WTC11 (cell line): ENCODE results near the gene AQP1. TPM values are rescaled to one million over a fixed set of nuclear protein-coding genes. Genes with fewer than 3 reads are reported as not detected.

Experiments
- ATAC-seq: fragments of 200-7000 bp; cut with Tn5 transposase; 2 replicates; pipeline ENCODE4 v1.10.0; 2021; ENCODE audit warnings: mild to moderate bottlenecking, moderate library complexity
- CTCF ChIA-PET: fragments of 300-600 bp; sonication (Branson Sonifier 250); formaldehyde crosslinking; loops from one replicate; lab custom pipeline; 2021; ENCODE audit warnings: antibody characterized with exemption; lab: Charles Lee
- POLR2A ChIA-PET: fragments of 350-600 bp; sonication (Branson Sonifier 250); formaldehyde crosslinking; loops from one replicate; lab custom pipeline; 2021; ENCODE audit warnings: antibody characterized with exemption; lab: Charles Lee
- DNase-seq: peaks from one replicate; pipeline ENCODE4 v3.0.0; 2021; ENCODE audit warnings: low spot score
- H3K27ac Mint-ChIP-seq: 2 replicates; pipeline ENCODE4 v1.8.0; 2021; ENCODE audit warnings: mixed read lengths
- H3K27me3 Mint-ChIP-seq: 2 replicates; pipeline ENCODE4 v1.8.0; 2021; ENCODE audit warnings: low read depth, mild to moderate bottlenecking, moderate library complexity, mixed read lengths
- H3K36me3 Mint-ChIP-seq: 2 replicates; pipeline ENCODE4 v1.8.0; 2021; ENCODE audit warnings: mixed read lengths
- H3K4me1 Mint-ChIP-seq: 2 replicates; pipeline ENCODE4 v1.8.0; 2022; ENCODE audit warnings: mixed read lengths
- H3K4me3 Mint-ChIP-seq: 2 replicates; pipeline ENCODE4 v1.8.0; 2021; ENCODE audit warnings: mild to moderate bottlenecking, moderate library complexity, mixed read lengths
- H3K9me3 Mint-ChIP-seq: 2 replicates; pipeline ENCODE4 v1.8.0; 2021; ENCODE audit warnings: mixed read lengths
- ATF2 ChIP-seq: sonication (generic); formaldehyde crosslinking; IDR thresholded peaks from 2 replicates; pipeline ENCODE4 v1.8.1; 2022; ENCODE audit warnings: low read depth, missing genetic modification reagents, borderline replicate concordance
- ESRRA ChIP-seq: sonication (generic); formaldehyde crosslinking; IDR thresholded peaks from 2 replicates; pipeline ENCODE4 v1.8.1; 2022; ENCODE audit warnings: mild to moderate bottlenecking, missing genetic modification reagents, borderline replicate concordance
- FOXP1 ChIP-seq: sonication (generic); formaldehyde crosslinking; IDR thresholded peaks from 2 replicates; pipeline ENCODE4 v1.8.0; 2022; ENCODE audit warnings: missing genetic modification reagents, mild to moderate bottlenecking, moderate library complexity, borderline replicate concordance
- HMGXB4 ChIP-seq: sonication (generic); formaldehyde crosslinking; IDR thresholded peaks from 2 replicates; pipeline ENCODE4 v1.8.1; 2023; ENCODE audit warnings: mild to moderate bottlenecking, moderate library complexity, missing genetic modification reagents
- NFATC4 ChIP-seq: fragments of 250-450 bp; sonication (Bioruptor Pico); IDR thresholded peaks from 2 replicates; pipeline ENCODE4 v1.9.0; 2021; ENCODE audit warnings: mild to moderate bottlenecking
- NFE2L1 ChIP-seq: sonication (generic); formaldehyde crosslinking; IDR thresholded peaks from 2 replicates; pipeline ENCODE4 v1.8.1; 2023; ENCODE audit warnings: missing genetic modification reagents
- NR3C1 ChIP-seq: sonication (generic); formaldehyde crosslinking; conservative IDR thresholded peaks from 2 replicates; pipeline ENCODE4 v1.8.1; 2023; ENCODE audit warnings: low read depth, mild to moderate bottlenecking, missing genetic modification reagents
- TCF7 ChIP-seq: sonication (generic); formaldehyde crosslinking; IDR thresholded peaks from 2 replicates; pipeline ENCODE4 v1.8.0; 2022; ENCODE audit warnings: mild to moderate bottlenecking, low read depth, missing genetic modification reagents, moderate library complexity
- USF1 ChIP-seq: sonication (generic); formaldehyde crosslinking; IDR thresholded peaks from 2 replicates; pipeline ENCODE4 v1.8.0; 2022; ENCODE audit warnings: mild to moderate bottlenecking, missing genetic modification reagents
- ZBTB21 ChIP-seq: sonication (generic); formaldehyde crosslinking; IDR thresholded peaks from 2 replicates; pipeline ENCODE4 v1.8.1; 2023; ENCODE audit warnings: mild to moderate bottlenecking, missing genetic modification reagents, borderline replicate concordance
- ZBTB43 ChIP-seq: sonication (generic); formaldehyde crosslinking; IDR thresholded peaks from 2 replicates; pipeline ENCODE4 v1.8.1; 2023; ENCODE audit warnings: mild to moderate bottlenecking, missing genetic modification reagents
- ZNF121 ChIP-seq: sonication (generic); formaldehyde crosslinking; IDR thresholded peaks from 2 replicates; pipeline ENCODE4 v1.8.0; 2023; ENCODE audit warnings: missing genetic modification reagents
- ZNF138 ChIP-seq: sonication (generic); formaldehyde crosslinking; conservative IDR thresholded peaks from 2 replicates; pipeline ENCODE4 v1.8.1; 2022; ENCODE audit warnings: mild to moderate bottlenecking, moderate library complexity, missing genetic modification reagents
- ZNF232 ChIP-seq: sonication (generic); formaldehyde crosslinking; IDR thresholded peaks from 2 replicates; pipeline ENCODE4 v1.8.0; 2022; ENCODE audit warnings: mild to moderate bottlenecking, missing genetic modification reagents
- ZNF416 ChIP-seq: fragments of 250-450 bp; sonication (Bioruptor Pico); IDR thresholded peaks from 2 replicates; pipeline ENCODE4 v1.9.0; 2021; ENCODE audit warnings: mild to moderate bottlenecking, inconsistent platforms
- ZNF671 ChIP-seq: fragments of 250-450 bp; sonication (Bioruptor Pico); IDR thresholded peaks from 2 replicates; pipeline ENCODE4 v1.8.0; 2021; ENCODE audit warnings: mild to moderate bottlenecking
- total RNA-seq: library from RNA; stranded (reverse); gene quantifications from 3 replicates; pipeline ENCODE4 v1.2.3, GENCODE V29; 2021
- TF ChIP-seq, protein P1 (sequence below): fragments of 250-450 bp; sonication (Bioruptor Pico); IDR thresholded peaks from 2 replicates; pipeline ENCODE4 v1.9.0; 2021; ENCODE audit warnings: moderate library complexity, mild to moderate bottlenecking, inconsistent platforms, borderline replicate concordance
- TF ChIP-seq, protein P2 (sequence below): sonication (generic); formaldehyde crosslinking; IDR thresholded peaks from 2 replicates; pipeline ENCODE4 v1.8.0; 2022; ENCODE audit warnings: mild to moderate bottlenecking, missing genetic modification reagents
- TF ChIP-seq, protein P3 (sequence below): sonication (generic); formaldehyde crosslinking; IDR thresholded peaks from 2 replicates; pipeline ENCODE4 v1.8.1; 2023; ENCODE audit warnings: mild to moderate bottlenecking, missing genetic modification reagents, borderline replicate concordance
- TF ChIP-seq, protein P4 (sequence below): fragments of 250-450 bp; sonication (Bioruptor Pico); IDR thresholded peaks from 2 replicates; pipeline ENCODE4 v1.9.0; 2021; ENCODE audit warnings: mild to moderate bottlenecking

Gene AQP1
- total RNA-seq, 1 experiment from 2014 or later: 0.81 TPM

DNA sequence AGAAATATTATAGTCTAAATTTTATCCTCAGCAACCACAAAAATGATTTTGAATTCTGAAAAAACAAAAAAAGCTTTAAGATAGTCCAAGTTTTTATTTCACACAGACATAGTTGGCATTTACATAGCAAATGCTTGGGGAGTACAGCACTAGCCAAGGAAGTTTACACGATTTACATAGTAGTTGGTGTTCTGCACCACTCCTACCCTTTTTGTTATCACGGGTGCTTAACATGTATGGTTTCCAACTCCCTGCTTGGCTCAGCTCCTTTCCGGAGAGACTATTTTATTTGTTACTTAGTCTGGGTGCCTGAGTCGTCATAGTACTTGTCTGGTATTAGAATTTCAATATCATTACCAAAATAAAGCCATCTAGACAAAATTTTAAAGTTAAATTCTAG, 43.3 kb downstream of the AQP1 start (continued):
- TF ChIP-seq, protein P1, sequence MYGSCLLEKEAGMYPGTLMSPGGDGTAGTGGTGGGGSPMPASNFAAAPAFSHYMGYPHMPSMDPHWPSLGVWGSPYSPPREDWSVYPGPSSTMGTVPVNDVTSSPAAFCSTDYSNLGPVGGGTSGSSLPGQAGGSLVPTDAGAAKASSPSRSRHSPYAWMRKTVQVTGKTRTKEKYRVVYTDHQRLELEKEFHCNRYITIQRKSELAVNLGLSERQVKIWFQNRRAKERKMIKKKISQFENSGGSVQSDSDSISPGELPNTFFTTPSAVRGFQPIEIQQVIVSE (CRISPR knock-in tag): no peak
- TF ChIP-seq ZNF138: no peak
- TF ChIP-seq ZBTB21 (CRISPR knock-in tag): no peak
- TF ChIP-seq ESRRA: no peak
- no peak for TF ChIP-seq TCF7 (CRISPR knock-in tag)
- TF ChIP-seq NFATC4: no peak
- no peak for TF ChIP-seq ATF2
- TF ChIP-seq ZNF232 (CRISPR knock-in tag): no peak
- TF ChIP-seq, protein P2, sequence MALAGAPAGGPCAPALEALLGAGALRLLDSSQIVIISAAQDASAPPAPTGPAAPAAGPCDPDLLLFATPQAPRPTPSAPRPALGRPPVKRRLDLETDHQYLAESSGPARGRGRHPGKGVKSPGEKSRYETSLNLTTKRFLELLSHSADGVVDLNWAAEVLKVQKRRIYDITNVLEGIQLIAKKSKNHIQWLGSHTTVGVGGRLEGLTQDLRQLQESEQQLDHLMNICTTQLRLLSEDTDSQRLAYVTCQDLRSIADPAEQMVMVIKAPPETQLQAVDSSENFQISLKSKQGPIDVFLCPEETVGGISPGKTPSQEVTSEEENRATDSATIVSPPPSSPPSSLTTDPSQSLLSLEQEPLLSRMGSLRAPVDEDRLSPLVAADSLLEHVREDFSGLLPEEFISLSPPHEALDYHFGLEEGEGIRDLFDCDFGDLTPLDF (CRISPR knock-in tag): no peak

DNA sequence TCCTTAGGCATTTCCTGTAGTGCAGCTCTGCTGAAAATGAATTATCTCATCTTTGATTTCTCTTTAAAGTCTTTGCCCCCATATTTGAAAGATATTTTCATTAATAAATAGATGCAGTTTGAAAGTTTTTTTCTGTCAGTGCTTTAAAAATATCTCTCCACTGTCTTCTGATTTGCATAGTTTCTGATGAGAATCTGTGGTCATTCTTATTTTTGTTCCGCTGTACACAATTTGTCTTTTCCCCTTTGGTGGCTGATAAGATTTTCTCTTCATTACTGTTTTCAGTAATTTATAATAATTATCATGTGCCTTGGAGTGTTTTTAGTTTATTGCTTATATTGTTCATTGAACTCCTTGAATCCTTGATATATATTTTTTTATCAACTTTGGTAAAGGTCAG, 45.1 kb downstream of the AQP1 start:
- no peak overlapping the region for H3K27ac Mint-ChIP-seq
- H3K27me3 Mint-ChIP-seq: peaks cover 14% of the 10 kb centered on the region
- peaks cover 5% of the 10 kb centered on the region; the same call in 1 of the 2 replicates for H3K36me3 Mint-ChIP-seq
- H3K4me1 Mint-ChIP-seq: no peaks in the 10 kb centered on the region
- H3K4me3 Mint-ChIP-seq: no peak overlapping the region
- CTCF ChIA-PET: interaction anchor here (0.7 to 3.0 kb wide), 2 partner anchors 18 to 67 kb away, joined by 4 to 21 read pairs; no protein-coding TSS in a partner anchor
- DNase-seq (no peak), ATAC-seq (no peak)
- POLR2A ChIA-PET: no interaction called here
- peaks cover 54% of the 10 kb centered on the region for H3K9me3 Mint-ChIP-seq
- TF ChIP-seq, protein P3, sequence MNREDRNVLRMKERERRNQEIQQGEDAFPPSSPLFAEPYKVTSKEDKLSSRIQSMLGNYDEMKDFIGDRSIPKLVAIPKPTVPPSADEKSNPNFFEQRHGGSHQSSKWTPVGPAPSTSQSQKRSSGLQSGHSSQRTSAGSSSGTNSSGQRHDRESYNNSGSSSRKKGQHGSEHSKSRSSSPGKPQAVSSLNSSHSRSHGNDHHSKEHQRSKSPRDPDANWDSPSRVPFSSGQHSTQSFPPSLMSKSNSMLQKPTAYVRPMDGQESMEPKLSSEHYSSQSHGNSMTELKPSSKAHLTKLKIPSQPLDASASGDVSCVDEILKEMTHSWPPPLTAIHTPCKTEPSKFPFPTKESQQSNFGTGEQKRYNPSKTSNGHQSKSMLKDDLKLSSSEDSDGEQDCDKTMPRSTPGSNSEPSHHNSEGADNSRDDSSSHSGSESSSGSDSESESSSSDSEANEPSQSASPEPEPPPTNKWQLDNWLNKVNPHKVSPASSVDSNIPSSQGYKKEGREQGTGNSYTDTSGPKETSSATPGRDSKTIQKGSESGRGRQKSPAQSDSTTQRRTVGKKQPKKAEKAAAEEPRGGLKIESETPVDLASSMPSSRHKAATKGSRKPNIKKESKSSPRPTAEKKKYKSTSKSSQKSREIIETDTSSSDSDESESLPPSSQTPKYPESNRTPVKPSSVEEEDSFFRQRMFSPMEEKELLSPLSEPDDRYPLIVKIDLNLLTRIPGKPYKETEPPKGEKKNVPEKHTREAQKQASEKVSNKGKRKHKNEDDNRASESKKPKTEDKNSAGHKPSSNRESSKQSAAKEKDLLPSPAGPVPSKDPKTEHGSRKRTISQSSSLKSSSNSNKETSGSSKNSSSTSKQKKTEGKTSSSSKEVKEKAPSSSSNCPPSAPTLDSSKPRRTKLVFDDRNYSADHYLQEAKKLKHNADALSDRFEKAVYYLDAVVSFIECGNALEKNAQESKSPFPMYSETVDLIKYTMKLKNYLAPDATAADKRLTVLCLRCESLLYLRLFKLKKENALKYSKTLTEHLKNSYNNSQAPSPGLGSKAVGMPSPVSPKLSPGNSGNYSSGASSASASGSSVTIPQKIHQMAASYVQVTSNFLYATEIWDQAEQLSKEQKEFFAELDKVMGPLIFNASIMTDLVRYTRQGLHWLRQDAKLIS (CRISPR knock-in tag): no peak
- TF ChIP-seq ZNF416 (CRISPR knock-in tag) (no peak), ATF2 (no peak), NFE2L1 (CRISPR knock-in tag) (no peak), ZNF671 (CRISPR knock-in tag) (no peak), ZNF121 (CRISPR knock-in tag) (no peak), HMGXB4 (CRISPR knock-in tag) (no peak), USF1 (CRISPR knock-in tag) (no peak), ZBTB43 (CRISPR knock-in tag) (no peak), NR3C1 (CRISPR knock-in tag) (no peak), FOXP1 (no peak)
- TF ChIP-seq, protein P4, sequence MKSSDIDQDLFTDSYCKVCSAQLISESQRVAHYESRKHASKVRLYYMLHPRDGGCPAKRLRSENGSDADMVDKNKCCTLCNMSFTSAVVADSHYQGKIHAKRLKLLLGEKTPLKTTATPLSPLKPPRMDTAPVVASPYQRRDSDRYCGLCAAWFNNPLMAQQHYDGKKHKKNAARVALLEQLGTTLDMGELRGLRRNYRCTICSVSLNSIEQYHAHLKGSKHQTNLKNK (CRISPR knock-in tag): no peak
